ENCODE data around the gene SUGCT. TPM values are rescaled to one million over a fixed set of nuclear protein-coding genes. Genes with fewer than 3 reads are reported as not detected.

The SUGCT gene
- polyA plus RNA-seq, 1 experiment: 12.5 TPM

DNA sequence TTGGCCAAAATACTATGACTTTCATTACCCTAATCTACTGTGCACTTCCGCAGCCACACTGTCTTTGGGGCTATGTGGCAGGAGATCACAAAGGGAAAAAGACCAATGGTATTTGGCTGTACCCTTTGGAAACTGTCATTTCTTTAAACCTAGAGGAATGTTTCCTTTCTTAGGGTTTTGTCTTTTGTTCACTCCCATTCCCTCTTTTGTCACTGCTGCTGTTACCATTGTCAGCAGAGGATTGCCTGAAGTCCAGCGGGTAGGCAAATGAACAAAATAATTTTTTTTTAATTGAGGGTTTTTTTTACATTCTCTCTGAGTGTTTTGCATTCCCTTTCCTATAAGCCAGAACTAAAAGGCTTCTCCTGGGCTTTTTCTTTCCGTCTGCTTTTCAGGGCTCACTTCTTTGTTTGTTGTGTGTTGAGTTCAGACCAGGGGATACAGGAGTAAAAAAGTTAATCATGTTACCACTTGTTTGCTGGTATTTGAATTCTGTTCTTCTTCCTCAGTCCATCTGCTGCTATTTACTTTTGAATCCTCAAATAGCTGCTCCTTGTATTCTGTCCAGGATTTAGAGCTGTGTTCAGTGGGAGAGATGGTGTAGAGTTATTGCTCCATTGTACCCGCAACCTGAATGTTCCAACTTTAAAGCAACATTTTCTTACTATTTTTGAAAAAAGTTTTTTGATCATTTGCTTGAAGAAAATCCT lies 374.6 kb downstream of the SUGCT start:
- Histone ChIP-seq H3K27me3 (ENCODE audit: control insufficient read depth, insufficient read depth, low read length) (no peaks in the 10 kb centered on the region), H3K27ac (ENCODE audit: low read depth, low read length) (no peak overlapping the region), H3K9me3 (ENCODE audit: control insufficient read depth, insufficient read depth, low read length) (no peaks in the 10 kb centered on the region), H3K4me3 (ENCODE audit: low read depth, low read length) (no peak overlapping the region)
- ChIA-PET POLR2A (no interaction called here), CTCF (interaction anchor here (2.3 kb wide), 1 partner anchor 26 kb away, joined by 5 read pairs; no protein-coding TSS in a partner anchor)
- DNase-seq (ENCODE audit: low read depth, low spot score): no peak
- TF ChIP-seq, protein P1, sequence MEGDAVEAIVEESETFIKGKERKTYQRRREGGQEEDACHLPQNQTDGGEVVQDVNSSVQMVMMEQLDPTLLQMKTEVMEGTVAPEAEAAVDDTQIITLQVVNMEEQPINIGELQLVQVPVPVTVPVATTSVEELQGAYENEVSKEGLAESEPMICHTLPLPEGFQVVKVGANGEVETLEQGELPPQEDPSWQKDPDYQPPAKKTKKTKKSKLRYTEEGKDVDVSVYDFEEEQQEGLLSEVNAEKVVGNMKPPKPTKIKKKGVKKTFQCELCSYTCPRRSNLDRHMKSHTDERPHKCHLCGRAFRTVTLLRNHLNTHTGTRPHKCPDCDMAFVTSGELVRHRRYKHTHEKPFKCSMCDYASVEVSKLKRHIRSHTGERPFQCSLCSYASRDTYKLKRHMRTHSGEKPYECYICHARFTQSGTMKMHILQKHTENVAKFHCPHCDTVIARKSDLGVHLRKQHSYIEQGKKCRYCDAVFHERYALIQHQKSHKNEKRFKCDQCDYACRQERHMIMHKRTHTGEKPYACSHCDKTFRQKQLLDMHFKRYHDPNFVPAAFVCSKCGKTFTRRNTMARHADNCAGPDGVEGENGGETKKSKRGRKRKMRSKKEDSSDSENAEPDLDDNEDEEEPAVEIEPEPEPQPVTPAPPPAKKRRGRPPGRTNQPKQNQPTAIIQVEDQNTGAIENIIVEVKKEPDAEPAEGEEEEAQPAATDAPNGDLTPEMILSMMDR (IDR thresholded peaks at IDR 0.05; ENCODE audit: low read depth, low read length): no peak

DNA sequence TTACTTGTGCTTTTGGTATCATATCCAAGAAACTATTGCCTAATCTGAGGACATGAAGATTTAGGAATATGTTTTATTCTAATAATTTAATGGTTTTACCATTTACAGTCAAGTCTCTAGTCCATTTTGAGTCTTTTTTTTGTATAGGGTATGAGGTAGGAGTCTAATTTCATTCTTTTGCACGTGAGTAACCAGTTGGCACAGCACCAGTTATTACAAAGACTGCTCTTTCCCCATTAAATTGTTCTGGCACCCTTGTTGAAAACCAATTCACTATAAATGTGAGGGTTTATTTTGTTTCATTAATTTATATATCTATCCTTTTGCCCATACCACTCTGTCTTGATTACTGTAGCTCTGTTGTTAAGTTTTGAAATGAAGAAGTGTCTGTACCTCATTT lies 381.6 kb downstream of the SUGCT start:
- DNase-seq (ENCODE audit: low read depth, low spot score): no peak
- CTCF ChIA-PET: interaction anchor here (0.6 kb wide), 1 partner anchor 30 kb away, joined by 4 read pairs; no protein-coding TSS in a partner anchor
- H3K27ac ChIP-seq (ENCODE audit: low read depth, low read length): no peak overlapping the region
- no peaks in the 10 kb centered on the region for H3K27me3 ChIP-seq (ENCODE audit: control insufficient read depth, insufficient read depth, low read length)
- TF ChIP-seq, protein P1 (IDR thresholded peaks at IDR 0.05; ENCODE audit: low read depth, low read length): no peak
- POLR2A ChIA-PET: no interaction called here
- H3K9me3 ChIP-seq (ENCODE audit: control insufficient read depth, insufficient read depth, low read length): no peaks in the 10 kb centered on the region
- no peak overlapping the region for H3K4me3 ChIP-seq (ENCODE audit: low read depth, low read length)

DNA sequence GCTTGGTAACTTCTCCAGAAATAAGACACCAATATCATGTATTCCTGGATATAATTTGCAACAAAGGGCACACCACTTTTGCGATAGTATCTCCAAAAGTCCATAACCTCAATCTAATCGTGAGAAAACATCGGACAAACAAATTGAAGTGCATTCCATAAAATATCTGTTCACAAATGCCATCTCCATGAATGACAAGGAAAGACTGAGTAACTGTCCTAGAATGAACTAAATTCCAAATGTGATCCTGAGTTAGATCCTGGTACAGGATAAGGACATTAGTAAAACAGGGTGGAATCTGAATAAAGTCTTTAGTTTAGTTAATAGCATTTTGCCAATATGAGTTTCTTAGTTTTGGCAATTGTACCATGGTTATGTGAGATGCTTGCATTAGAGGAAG lies 384.2 kb downstream of the SUGCT start:
- ChIA-PET CTCF (no interaction called here), POLR2A (no interaction called here)
- no peak for DNase-seq (ENCODE audit: low read depth, low spot score)
- H3K9me3 ChIP-seq (ENCODE audit: control insufficient read depth, insufficient read depth, low read length): no peaks in the 10 kb centered on the region
- TF ChIP-seq, protein P1 (IDR thresholded peaks at IDR 0.05; ENCODE audit: low read depth, low read length): no peak
- no peaks in the 10 kb centered on the region for H3K27me3 ChIP-seq (ENCODE audit: control insufficient read depth, insufficient read depth, low read length)
- H3K27ac ChIP-seq (ENCODE audit: low read depth, low read length): no peak overlapping the region
- H3K4me3 ChIP-seq (ENCODE audit: low read depth, low read length): no peak overlapping the region

DNA sequence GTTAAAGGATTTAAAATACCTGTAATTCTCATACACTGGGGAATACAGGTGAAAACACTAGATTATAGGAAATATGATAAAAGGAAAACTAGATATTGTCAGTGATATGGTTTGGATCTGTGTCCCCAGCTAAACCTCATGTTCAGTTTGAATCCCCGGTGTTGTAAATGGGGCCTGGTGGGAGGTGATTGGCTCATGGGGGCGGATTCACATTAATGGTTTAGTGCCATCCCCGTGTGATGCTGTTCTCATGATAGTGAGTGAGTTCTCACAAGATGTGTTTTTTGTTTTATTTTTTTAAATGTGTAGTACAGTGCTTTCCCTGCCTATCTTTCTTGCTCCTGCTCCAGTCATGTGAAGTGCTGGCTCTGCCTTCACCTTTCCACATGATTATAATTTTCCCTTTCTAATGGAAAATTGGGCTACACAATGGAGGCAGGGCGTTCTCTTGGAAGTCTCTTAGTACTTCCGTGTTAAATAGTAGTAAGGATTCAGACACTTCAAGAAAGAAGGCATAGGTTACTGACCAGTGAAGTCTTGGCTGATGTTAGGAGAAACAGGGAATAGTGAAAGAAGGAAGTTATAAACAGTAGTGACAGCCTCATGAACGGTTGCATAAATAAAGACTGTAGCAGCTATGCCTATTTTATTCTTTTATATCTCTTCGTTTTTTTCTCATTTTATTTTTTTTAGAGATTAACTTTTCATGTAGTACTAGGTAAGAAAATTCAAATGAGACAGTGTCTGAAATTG lies 386.4 kb downstream of the SUGCT start:
- Histone ChIP-seq H3K9me3 (ENCODE audit: control insufficient read depth, insufficient read depth, low read length) (no peaks in the 10 kb centered on the region), H3K27me3 (ENCODE audit: control insufficient read depth, insufficient read depth, low read length) (no peaks in the 10 kb centered on the region), H3K4me3 (ENCODE audit: low read depth, low read length) (no peak overlapping the region), H3K27ac (ENCODE audit: low read depth, low read length) (no peak overlapping the region)
- TF ChIP-seq, protein P1 (IDR thresholded peaks at IDR 0.05; ENCODE audit: low read depth, low read length): no peak
- CTCF ChIA-PET: no interaction called here
- DNase-seq (ENCODE audit: low read depth, low spot score): no peak
- POLR2A ChIA-PET: no interaction called here

DNA sequence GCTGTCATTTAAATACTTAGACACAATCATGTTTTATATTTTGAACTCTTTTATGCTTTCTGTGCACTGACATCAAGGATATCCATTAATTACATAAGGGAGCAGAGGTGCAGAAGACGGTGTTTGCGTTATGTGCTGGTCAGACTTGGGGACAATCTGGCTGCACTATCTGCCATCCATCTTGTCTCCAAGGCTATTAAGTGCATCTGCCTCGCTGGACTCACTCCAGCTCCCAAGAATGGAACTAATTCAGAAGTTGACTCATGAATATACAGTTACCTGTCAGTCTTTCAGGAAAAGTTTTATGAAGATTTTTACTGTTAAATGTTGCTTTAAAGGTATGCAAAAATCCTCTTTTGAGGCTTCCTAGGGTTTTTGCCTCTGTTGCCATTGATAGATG lies 391.0 kb downstream of the SUGCT start:
- H3K9me3 ChIP-seq (ENCODE audit: control insufficient read depth, insufficient read depth, low read length): no peaks in the 10 kb centered on the region
- DNase-seq (ENCODE audit: low read depth, low spot score): no peak
- no peak overlapping the region for H3K27ac ChIP-seq (ENCODE audit: low read depth, low read length)
- H3K27me3 ChIP-seq (ENCODE audit: control insufficient read depth, insufficient read depth, low read length): no peaks in the 10 kb centered on the region
- TF ChIP-seq, protein P1 (IDR thresholded peaks at IDR 0.05; ENCODE audit: low read depth, low read length): no peak
- POLR2A ChIA-PET: no interaction called here
- CTCF ChIA-PET: no interaction called here
- no peak overlapping the region for H3K4me3 ChIP-seq (ENCODE audit: low read depth, low read length)

Data from AG04450 (cell line).